HuH-7.5 (cell line): ENCODE measurements around the gene S100A9.
"Not testable (repeated sequence)": the region's sequence is repeated elsewhere in the genome, so short reads cannot be mapped to it uniquely, and the experiment has no call there.

ENCODE experiments used
- DNase-seq: peaks from one replicate; pipeline ENCODE4 v3.0.0; 2011; ENCODE audit warnings: low spot score

Gene S100A9

DNA sequence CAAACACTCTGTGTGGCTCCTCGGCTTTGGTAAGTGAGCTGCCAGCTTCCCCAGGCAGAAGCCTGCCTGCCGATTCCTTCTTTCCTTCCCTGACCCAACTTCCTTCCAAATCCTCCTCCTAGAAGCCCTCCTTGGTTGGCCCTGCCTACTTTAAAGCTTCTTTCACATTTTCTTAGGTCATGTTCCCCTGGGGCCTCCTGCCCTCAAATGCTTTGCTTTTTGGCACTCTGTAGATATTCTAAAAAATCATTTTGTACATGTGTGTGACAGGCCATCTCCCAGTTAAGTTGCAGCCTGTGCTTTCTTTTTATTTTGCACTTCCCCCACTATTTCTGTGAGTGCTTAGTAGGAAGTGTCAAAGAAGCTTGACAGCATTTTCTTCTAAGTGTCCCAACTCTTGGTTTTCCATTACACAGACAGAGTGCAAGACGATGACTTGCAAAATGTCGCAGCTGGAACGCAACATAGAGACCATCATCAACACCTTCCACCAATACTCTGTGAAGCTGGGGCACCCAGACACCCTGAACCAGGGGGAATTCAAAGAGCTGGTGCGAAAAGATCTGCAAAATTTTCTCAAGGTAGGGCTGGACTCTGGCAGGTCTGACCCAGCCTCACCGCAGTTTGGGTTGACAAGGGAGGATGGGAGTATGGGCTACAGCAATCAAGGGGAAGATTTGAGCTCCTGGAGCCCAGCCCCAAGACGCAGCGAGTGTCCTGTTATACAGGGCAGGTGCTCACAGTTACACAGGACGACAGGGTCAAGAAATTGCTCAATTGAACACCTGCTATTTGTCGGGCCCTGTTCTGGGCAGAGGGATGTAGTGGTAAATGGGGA lies at the start of gene S100A9:
Gene S100A9 (plus strand): TSS at position 2 of the 838 bp plus-strand sequence. CDS start 430 bp downstream, at position 432.
- no peak for DNase-seq

GRCh38 chr1:153308540-153308939 lies 49.1 kb upstream of the S100A9 start:
- no peak for DNase-seq

- DNase-seq: no peak
These were observed 48.2 kb upstream of the S100A9 start for GRCh38 chr1:153309441-153309840.

DNA sequence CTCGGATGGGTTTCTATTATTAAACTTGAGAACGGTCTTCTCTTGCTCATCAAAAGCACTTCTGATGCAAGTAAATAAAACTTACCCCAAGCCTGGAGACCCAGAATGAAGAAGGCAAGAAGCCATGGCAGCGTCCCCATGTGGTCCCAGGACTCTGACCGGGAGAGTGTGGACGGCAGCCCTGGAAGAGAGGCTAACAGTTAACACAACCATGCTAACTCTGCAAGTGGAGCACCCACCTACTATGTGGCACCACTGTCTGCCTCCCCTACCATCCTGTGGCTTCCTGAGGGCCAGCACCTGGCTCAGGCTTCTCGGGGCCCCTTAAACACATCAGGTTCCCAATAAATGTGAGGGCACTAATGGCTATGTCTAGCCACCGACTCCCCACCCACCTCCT lies 47.1 kb upstream of the S100A9 start:
- DNase-seq: no peak

GRCh38 chr1:153312570-153313186 lies 45.0 kb upstream of the S100A9 start, which contains the start of gene PGLYRP3:
Gene PGLYRP3, minus strand, starts transcription at chr1:153312952. Its CDS starts 2,287 bp downstream, at chr1:153310665.
- no peak for DNase-seq

GRCh38 chr1:153313288-153313687 lies 44.4 kb upstream of the S100A9 start:
- DNase-seq: no peak

GRCh38 chr1:153314388-153314787 lies 43.3 kb upstream of the S100A9 start:
- DNase-seq: not testable (repeated sequence)

DNA sequence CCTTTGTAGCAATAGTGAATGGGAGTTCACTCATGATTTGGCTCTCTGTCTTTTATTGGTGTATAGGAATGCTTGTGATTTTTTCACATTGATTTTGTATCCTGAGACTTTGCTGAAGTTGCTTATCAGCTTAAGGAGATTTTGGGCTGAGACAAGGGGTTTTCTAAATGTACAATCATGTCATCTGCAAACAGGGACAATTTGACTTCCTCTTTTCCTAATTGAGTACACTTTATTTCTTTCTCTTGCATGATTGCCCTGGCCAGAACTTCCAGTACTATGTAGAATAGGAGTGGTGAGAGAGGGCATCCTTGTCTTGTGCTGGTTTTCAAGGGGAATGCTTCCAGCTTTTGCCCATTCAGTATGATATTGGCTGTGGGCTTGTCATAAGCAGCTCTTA lies 41.6 kb upstream of the S100A9 start:
- not testable (repeated sequence) for DNase-seq

GRCh38 chr1:153318145-153318544 lies 39.5 kb upstream of the S100A9 start:
- DNase-seq: not testable (repeated sequence)

DNA sequence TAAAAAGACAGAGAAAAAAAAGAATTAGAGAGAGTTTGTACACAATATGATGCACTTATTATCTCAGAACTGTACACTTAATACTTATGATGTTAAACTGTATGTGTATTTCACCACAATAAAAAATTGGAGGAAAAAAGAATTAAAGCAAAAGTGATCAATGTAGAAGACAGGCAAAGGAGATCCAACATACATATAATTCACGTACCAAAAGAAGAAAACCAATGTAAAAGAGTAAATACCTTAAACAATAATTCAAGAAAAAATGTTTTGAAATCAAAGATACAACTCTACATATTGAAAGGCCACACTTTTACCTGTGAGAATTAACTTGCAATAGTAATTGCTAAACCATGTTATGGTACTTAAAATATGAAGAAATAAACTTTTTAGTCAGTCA lies 35.1 kb upstream of the S100A9 start:
- DNase-seq: no peak

GRCh38 chr1:153324912-153325311 lies 32.7 kb upstream of the S100A9 start:
- no peak for DNase-seq

DNA sequence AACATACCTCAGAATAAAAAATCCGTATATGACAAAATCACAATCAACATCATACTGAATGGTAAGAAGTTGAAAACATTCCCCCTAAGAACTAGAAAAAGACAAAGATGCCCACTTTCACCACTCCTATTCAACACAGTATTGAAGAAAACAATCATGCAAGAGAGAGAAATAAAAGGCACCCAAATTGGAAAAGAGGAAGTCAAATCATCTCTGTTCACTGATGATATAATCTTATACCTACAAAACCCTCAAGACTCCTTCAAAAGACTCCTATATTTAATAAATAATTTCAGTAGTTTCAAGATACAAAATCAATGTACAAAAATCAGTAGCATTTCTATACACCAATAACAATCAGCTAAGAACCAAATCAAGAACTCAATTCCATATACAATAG lies 23.8 kb upstream of the S100A9 start:
- DNase-seq: no peak

- no peak for DNase-seq
These were observed 21.0 kb upstream of the S100A9 start for GRCh38 chr1:153336650-153337049.

DNA sequence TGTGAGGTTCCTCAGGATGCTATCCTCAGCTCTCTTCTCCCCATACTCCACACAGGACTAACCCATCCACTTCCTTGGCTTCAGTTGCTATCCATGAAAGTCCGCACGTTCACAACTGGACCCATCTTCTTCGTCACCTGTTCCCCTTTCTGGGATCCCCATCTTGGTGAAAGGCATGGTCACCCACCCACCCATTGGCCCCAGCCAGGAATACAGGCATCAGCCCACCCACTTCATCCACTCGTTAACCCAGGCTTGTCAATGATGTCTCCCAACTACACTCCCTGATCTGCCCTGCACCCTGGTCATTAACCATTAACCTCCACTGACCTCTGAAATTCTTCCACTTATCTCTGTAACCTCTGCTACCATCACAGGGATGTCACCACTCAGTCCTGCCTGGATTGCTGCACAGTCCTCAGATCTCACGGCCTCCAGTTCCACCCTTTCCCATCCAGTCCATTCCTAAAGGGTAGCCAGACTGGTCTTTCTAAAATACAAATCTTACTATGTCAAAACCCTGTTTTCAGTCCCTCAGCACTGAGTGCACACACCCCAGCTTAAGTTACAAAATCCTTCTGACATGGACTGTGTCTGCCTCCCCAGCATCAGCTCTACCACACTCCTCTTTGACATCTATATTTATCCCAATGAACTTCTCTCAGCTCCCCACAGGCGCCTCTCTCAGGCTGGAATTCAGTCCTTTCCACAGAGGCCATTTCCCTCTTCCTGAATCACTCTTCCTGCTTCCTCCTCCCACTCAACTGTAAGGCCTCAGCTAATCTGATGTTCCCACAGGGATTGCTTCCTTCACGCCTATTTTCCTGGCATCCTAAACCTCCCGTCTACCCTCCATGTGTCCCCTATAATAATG lies 19.4 kb upstream of the S100A9 start:
- DNase-seq: no peak

DNA sequence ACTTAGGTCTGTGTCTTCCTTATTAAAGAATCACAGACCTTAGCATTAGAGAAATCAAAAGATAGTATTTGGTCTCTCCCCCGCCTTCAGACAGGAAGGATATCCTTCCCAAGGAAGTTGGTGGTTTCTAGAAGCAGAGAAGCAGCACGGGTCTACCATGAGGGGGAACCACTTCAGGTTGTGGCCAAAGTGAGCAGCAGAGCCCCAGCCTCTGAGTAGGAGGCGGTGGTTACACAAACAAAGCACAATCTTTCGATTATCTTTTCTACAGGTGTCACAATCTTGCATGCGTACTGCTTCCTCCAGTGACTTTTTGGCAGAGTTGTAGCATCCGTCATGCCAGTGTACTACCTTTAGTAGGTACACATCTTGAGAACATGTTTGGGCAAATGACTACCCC lies 17.9 kb upstream of the S100A9 start:
- DNase-seq: no peak

DNA sequence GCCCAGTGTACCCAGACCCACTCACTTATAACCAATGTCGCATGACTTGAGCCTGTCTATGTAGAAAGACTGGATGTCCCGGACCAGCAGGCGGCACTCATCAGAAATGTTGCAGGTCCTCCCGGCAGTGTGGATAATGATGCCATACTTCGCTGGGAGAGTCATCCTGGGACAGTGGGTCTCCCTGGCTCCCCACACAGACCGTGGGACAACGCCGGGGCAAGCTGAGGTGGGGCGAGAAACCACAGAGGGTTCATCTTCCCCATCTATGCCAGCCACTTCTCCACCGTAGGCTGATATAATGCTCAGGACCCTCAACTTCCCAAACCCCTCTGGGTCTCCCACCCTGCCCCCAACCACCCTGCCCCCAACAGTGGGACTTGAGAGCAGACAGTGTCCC lies 17.3 kb upstream of the S100A9 start:
- no peak for DNase-seq

GRCh38 chr1:153341431-153341934 lies 16.2 kb upstream of the S100A9 start:
- DNase-seq: no peak

DNA sequence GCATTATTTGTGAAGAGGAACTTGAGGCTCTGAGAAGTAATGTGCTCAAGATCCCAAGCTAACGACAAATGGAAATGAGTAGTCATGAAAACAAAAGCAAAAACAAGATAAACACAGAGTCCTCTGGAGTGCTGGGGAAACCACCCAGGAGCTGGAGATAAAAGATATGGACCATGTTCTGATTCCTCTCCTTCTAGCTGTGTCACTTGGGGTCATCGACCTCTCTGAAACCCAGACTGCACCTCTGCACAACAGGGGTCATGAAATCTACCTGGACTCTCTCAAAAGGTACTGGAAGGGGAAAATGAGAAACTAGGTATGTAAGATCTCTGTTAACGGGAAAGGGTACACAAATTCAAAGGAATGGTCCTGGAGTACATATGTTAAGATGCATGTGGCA lies 15.5 kb upstream of the S100A9 start:
- no peak for DNase-seq

GRCh38 chr1:153343040-153343681 lies 14.5 kb upstream of the S100A9 start:
- no peak for DNase-seq

- DNase-seq: no peak
These were observed 13.6 kb upstream of the S100A9 start for GRCh38 chr1:153343811-153344717.

DNA sequence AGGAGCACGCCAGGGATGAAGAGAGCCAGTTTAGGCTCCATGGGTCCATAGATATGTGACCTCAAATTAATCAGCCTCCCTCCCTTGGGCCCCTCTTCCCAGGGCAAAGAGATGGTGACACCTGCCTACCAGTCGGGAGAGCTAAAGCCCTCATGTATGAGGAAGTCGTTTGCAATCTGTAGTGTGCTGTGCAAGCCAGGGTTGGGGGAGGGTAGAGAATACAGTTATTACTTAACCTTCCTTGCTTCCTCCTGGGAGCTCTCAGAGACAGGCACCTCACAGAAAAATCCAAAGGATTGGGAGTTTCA lies 13.0 kb upstream of the S100A9 start:
- no peak for DNase-seq
